KOPT-K1 (cell line): Measurements from ENCODE around the gene TOP1.

Experiments used
- H3K27ac ChIP-seq: fragments of 200-600 bp; sonication (generic); 2 replicates; pipeline ENCODE4 v1.5.1; 2016; ENCODE audit warnings: antibody characterized with exemption, mild to moderate bottlenecking, low read depth, low read length; ENCODE audit not compliant: poor library complexity, severe bottlenecking
- H3K36me3 ChIP-seq: fragments of 200-600 bp; sonication (generic); 2 replicates; pipeline ENCODE4 v1.5.1; 2017; ENCODE audit warnings: antibody characterized with exemption, mild to moderate bottlenecking, low read length, moderate library complexity; ENCODE audit not compliant: insufficient read depth
- H3K9me3 ChIP-seq: fragments of 200-600 bp; sonication (generic); 2 replicates; pipeline ENCODE4 v1.5.1; 2017; ENCODE audit warnings: antibody characterized with exemption, low read length, mild to moderate bottlenecking; ENCODE audit not compliant: insufficient read depth, poor library complexity, severe bottlenecking

TOP1 gene

DNA sequence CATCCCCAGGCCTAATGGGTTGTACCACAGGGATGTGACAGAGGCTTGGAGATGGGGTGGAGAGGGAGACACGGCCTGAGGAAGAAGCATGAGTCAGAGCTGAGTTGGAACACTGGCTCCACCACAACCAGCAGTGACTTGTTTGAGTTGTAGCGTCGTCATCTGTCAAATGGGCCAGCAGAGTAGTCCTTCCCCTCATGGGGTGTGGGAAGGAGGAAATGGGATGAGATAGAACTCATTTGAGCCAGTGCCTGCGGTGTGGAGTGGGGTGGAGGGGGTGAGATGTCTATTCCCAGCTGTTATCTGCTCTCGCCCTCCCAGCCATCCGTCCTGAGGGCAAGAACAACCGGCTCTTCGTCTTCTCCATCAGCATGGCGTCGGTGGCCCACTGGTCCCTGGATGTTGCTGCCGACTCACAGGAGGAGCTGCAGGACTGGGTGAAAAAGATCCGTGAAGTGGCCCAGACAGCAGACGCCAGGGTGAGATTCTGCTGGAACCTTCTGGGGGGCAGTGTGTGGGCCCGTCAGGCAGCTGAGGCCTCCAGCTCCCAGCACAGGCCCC lies 141.2 kb downstream of the TOP1 start:
- Histone ChIP-seq H3K36me3 (peaks cover 100% of the 10 kb centered on the region), H3K9me3 (no peaks in the 10 kb centered on the region), H3K27ac (no peak overlapping the region)

DNA sequence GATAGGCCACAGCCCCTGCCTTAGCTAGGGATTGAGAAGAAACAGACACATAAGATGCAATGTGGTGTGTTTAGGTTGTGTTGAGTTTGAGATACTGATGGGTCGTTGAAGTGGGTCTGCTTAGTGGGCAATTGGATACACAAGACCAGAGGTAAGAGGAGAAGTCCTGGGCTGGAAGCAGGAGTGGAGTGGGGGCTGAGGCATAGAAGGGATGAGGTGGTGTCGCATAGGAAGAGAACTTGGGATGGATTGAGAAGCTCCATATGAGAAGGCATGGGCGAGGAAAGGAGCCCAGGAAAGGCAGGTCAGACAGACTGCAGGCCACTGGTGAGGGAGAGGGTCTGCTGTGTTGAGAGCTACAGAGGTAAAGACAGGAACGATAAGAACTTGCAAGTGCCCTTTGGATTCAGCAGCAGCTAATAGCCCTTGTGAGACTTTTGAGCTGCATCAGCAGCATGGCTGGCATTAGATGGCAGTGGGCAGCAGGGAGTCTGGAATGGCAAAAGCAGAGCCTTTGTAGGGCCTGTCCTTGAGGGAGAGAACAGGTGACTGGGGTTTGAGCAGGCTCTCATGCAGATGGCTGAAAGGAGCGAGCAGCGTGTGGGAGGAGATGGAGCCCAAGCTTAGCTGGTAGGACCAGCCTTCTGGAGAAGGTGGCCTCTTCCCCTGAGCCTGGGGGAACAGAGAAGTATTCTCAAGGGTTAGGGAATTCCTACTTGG lies 141.9 kb downstream of the TOP1 start:
- Histone ChIP-seq H3K9me3 (no peaks in the 10 kb centered on the region), H3K27ac (no peak overlapping the region), H3K36me3 (peaks cover 100% of the 10 kb centered on the region)

DNA sequence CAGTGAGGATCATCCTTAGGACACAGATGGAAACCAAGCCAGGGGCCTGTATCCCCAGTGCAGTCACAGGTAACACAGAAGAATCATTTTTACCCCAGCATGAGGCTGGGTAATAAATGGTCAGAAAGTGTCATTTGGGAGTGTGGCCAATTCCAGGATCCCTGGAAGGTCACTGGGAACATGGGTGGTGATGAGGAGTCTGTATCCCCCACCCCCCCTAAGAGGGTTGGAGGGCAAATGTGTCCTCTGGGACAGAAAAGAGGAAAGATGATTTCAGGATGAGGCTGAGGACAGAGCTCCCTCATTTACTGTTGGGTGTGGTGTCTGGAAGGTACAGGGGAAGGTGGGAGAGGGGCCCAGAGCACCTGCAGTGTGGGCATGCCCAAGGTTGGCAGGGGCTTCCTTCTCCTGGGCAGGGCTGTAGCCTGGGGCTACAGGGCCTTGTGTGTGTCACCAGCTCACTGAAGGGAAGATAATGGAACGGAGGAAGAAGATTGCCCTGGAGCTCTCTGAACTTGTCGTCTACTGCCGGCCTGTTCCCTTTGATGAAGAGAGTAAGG lies 143.2 kb downstream of the TOP1 start:
- H3K36me3 ChIP-seq, result peaks cover 100% of the 10 kb centered on the region
- H3K27ac ChIP-seq, result no peak overlapping the region

DNA sequence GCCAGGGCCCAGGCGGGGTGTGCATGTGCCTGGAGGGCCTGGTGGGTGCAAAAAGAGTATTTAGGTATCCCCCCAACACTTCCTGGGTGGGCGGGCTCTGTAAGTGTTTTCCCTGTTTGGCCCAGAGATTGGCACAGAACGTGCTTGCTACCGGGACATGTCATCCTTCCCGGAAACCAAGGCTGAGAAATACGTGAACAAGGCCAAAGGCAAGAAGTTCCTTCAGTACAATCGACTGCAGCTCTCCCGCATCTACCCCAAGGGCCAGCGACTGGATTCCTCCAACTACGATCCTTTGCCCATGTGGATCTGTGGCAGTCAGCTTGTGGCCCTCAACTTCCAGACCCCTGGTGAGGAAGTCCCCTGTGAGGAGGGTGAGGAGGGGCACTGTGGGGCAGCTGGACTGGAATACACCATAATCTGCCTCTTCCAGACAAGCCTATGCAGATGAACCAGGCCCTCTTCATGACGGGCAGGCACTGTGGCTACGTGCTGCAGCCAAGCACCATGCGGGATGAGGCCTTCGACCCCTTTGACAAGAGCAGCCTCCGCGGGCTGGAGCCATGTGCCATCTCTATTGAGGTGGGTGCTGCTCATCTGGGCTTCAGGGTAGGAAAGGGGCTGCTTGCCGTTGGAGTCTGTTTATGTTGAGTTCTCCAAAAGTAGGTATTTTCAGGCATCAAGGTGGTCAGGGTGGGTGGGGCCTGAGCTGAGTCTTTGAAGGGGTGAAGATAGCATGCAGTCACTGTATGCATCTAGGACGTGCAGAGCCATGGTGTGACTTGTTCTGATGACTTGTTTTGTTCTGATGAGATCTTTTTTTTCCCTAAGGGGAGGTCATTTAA lies 143.9 kb downstream of the TOP1 start:
- no peaks in the 10 kb centered on the region for H3K9me3 ChIP-seq

More for the DNA sequence above, 143.2 kb downstream of the TOP1 start:
- no peaks in the 10 kb centered on the region for H3K9me3 ChIP-seq

DNA sequence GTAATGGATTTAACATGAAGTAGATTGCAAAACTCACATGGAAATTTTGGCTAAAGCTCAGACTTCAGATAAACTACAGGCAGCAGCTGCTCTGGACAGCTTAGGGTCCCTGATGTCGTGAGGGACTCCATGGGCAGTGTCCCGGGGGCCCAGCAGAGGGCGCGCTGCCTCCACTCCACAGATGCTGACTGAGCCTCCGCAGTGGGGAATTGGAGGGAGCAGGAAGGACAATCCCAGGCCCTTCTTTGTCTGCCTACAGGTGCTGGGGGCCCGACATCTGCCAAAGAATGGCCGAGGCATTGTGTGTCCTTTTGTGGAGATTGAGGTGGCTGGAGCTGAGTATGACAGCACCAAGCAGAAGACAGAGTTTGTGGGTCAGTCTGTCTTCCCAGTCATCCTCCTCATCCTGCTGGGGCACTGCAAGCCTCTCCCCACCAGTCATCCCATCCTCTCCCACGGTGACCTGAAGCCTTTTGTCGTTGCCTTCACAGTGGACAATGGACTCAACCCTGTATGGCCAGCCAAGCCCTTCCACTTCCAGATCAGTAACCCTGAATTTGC lies 144.6 kb downstream of the TOP1 start:
- peaks cover 100% of the 10 kb centered on the region for H3K36me3 ChIP-seq
- no peak overlapping the region for H3K27ac ChIP-seq
- no peaks in the 10 kb centered on the region for H3K9me3 ChIP-seq

More for the DNA sequence above, 143.9 kb downstream of the TOP1 start:
- Histone ChIP-seq H3K36me3 (peaks cover 100% of the 10 kb centered on the region), H3K27ac (no peak overlapping the region)

DNA sequence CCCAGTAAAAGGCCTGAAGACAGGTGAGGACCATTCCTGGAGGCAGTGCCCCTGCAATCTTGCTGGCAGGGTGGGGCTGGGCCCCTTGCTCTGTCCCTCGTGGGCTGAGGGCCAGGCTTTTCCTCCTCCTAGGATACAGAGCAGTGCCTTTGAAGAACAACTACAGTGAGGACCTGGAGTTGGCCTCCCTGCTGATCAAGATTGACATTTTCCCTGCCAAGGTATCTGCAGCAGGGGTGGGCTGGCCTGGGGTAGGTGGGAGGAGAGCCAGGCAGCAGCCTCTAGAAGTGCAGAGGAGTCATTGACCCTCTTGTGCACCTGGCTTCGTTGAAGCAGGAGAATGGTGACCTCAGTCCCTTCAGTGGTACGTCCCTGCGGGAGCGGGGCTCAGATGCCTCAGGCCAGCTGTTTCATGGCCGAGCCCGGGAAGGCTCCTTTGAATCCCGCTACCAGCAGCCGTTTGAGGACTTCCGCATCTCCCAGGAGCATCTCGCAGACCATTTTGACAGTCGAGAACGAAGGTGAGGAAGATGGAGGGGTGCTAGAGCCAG lies 145.2 kb downstream of the TOP1 start:
- H3K27ac ChIP-seq, result no peak overlapping the region
- peaks cover 100% of the 10 kb centered on the region for H3K36me3 ChIP-seq
- H3K9me3 ChIP-seq, result no peaks in the 10 kb centered on the region
